ENCODE measurements around the gene ATG4A.
A peak's percentile ranks its signal among the peaks of the same experiment; 100 is the strongest.

Gene ATG4A

DNA sequence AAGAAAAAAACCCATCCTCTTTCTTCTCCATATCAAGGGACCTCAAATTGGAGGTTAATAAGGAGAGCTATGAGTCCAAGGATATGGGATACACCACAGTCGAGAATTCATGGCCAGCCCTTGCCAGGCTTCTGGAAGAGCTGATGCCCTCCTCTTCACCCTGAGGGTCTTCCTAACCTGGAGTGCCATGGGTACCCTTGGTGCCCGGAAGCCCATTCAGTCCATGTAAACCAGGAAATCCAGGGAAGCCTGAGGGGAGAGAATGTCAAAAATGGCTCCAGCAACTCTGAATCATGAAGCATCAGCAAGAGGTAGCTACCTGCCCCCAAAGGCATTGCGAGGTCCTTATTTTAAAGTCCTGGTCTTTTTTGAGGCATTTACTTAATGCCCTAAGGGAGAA lies 78.2 kb downstream of the ATG4A start:
- DNase-seq (ENCODE audit: low read depth) = no peak

DNA sequence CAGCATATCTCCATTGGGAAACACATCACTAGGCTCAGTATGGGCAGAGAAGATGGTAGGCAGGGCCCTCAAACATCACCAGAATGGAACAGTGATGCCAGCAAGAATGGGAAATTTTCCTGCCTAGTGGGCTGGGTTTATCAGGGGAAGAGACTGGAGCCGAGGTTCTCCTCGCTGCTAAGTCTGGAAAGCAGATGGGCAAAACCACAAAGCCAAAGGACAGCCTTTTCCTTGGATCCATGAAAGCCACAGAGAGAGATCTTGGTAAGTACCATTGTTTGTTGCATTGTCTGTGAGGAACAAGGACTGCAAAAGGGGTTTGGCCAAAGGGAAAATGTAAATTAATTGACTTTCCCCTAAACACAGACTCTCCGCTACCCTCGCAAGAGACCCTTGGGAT lies 80.1 kb downstream of the ATG4A start:
- DNase-seq (ENCODE audit: low read depth) = no peak

DNA sequence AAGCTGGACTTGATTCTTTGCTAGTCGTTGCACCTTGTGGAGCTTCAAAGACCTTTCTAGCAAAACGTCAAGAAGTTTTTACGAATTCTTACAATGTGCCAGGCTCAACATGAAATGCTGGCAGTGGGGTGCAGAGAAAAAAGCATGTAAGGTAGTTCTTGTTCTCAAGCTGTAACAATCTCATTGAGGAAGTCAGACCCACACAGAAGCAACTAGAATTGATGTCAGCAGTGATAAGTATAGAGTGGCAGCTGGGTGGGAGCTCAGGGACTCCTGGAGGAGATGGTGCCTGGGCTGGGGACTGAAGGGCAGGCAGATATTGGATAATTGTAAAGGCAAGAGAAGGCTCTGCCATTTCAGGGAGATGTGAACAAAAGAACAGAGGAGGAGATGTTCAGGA lies 82.3 kb downstream of the ATG4A start:
- DNase-seq (ENCODE audit: low read depth) = no peak

DNA sequence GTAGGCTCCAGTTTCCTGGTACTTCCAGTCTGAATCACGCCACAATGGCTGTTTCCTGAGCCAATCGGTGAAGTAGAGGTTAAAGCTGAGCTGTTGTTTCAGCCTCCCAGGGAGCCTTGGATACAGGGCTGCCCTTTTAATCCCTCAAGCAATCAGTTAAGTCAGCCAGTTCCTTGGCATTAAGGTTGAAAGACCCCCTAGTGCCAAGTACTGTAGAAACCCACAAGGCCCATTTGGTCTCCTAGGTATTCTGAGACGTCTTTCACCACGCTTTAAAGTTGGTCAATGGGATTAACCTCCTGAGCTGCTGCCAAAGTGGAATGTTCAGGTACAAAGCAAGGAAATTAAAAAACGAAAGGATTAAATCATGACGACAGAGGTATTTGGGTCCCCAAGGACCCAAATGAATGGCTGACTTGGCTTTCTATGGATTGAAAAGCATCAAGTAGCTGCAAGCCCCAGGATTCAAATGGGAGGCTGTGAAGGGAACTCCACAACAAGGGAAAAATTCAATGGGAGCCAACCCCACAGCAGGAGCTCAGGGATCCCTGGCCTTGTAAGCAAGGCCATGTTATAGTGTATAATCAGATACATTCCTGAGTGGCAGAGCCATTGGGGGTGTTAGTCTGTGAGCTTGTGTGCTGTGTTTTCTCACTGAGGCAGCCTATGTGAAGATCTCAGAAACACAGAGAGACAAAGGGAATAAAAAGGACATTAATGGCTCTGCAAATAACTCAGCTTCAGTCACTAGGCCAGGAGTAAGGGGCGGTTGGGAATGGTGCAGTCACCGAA lies 86.0 kb downstream of the ATG4A start:
- no peak for DNase-seq (ENCODE audit: low read depth)

DNA sequence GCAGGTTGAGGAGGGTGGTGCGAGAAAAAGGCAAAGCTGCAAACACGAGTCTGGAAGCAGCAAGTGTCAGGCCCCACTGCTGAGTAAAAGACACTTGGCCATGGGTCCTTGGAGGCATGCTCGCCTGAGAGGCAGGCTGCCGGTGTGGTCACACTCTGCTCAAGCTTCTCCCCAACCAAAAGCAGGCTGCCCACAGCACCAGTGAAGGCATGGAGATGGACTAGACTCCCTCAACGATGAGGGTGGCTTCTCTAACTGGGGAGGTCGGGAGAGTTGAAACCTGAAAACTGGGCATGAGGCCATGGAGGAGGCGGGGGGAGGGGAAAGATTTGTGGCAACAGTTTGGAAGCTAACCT lies 86.5 kb downstream of the ATG4A start:
- no peak for DNase-seq (ENCODE audit: low read depth)

DNA sequence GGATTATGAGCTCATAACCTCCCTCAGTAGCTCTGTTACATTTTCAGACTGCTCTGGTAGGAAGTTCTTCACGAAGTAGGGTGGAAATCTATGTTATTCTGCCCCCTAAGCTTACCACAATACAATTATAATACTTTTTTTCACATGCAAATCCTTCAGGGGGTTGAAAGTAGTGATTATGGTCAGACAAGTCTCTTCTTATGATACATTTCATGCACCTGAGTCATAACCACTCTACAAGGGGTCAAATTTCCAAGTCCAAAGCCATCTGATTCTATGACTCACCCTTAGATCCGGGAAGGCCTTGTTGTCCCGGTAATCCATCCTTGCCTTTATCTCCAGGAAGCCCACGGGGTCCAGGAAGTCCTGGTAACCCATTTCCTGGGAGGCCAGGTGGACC lies 95.2 kb downstream of the ATG4A start:
- peak; percentile 43 for DNase-seq (ENCODE audit: low read depth)

DNA sequence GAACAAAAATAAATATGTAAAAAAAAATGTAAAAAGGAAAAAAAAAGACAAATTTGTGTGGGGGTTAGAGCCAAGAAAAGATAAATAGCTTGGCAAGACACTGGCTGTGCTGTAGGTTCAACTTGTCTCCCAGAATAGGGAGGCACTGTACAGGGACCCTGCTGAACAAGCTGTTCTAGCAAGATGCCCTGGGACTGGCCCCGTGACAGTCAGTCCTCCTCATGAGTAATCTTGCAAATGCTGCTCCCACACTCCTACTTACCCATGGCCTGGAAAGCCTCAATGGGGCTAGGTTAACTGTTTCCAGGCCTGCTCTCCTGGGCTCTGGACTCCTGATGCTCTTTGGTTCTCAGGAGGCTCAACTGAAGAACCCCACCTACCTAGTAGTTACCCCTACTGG lies 106.8 kb downstream of the ATG4A start:
- peak; percentile 57 for DNase-seq (ENCODE audit: low read depth)

DNA sequence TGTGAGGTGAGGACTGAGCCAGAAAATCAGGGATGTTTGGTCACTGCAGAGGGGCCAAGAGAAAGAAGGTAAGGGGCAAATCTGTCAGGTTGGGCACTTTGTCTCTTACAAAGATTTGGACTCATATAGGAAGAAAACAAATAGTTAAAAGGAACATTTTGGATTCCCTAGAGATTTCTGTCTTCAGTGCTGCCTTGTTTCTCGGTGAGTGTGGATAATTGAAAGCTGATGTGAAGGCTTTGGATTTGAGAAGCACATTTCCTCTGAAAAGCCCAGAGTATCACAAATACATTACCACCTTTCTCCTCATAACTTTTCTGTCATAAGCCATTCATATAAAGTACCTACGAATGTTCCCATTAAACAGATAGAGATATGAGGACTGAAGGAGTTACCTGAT lies 107.5 kb downstream of the ATG4A start:
- DNase-seq (ENCODE audit: low read depth) = no peak

DNA sequence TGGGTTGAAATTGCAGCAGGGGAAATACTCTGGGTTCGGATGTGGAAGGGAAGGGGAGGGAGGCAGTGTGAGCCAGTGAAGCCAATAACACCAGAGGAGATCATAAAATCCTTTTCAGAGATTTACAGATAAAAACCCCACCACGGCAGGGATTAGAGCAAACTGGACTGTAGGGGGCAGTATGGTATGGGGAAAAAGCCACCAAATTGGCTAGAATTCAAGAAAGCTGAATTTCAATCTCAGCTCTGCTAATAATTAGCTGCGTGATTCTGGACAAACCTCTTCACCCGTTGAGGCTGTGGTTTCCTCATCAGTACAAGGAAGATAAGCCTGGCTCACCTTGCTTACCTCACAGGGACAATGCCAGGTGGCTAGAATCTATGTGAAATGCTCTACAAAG lies 108.1 kb downstream of the ATG4A start:
- DNase-seq (ENCODE audit: low read depth) = no peak

DNA sequence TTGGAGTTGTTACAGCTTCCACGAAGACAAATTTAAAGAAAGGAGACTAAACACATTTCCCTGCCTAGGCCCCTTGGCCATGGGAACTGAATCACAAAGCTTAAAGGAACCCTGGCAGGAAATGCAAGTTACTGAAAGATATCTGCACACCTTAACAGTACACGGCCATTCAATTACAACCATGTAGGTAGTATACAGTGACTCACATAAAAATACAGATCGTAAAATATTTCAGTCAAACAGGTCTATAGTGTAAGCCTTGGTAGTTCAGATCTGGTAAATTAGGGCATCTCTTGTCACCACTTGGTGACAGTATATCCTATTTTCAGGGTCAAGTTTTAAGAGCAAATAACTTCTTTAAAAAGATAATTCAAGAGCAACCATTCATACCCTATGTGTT lies 112.0 kb downstream of the ATG4A start:
- no peak for DNase-seq (ENCODE audit: low read depth)

All from fibroblast of the conjunctiva (primary cell).